ENCODE data around the gene C1orf216. TPM values are rescaled to one million over a fixed set of nuclear protein-coding genes. Genes with fewer than 3 reads are reported as not detected.

C1orf216 gene
- polyA plus RNA-seq (2011; rRNA removed) = 18.2 and 18.6 TPM in 2 replicates
- 16.1 and 18.5 TPM in 2 replicates for polyA minus RNA-seq (2011; rRNA and poly(A)+ RNA removed)

GRCh38 chr1:35718492-35719336 is at the start of gene C1orf216:
TSS of gene C1orf216 (minus strand) at chr1:35718884. CDS start at chr1:35716321, 2,563 bp downstream.
- peaks cover 7% of the 10 kb centered on the region for H3K36me3 ChIP-seq (ENCODE audit: control insufficient read depth, insufficient read depth, low read length)
- TF ChIP-seq CTCF (IDR thresholded peaks at IDR 0.05; ENCODE audit: insufficient read depth, low read depth, low read length) = no peak
- POLR2A ChIA-PET = no interaction called here
- H3K4me3 ChIP-seq (ENCODE audit: low read depth, low read length) = peak within 1 kb of the TSS; percentile 62
- peak; percentile 29 for DNase-seq (ENCODE audit: low read depth)
- CTCF ChIA-PET = interaction anchor here (1.0 to 7.6 kb wide), 5 partner anchors 8 to 150 kb away, joined by 3 to 75 read pairs (median 3); no protein-coding TSS in a partner anchor
- no peaks in the 10 kb centered on the region for H3K27me3 ChIP-seq (ENCODE audit: control insufficient read depth, insufficient read depth, low read length)

GRCh38 chr1:35764283-35764682 is 45.6 kb upstream of the C1orf216 start:
- CTCF ChIA-PET = interaction anchor here (0.7 kb wide), 1 partner anchor 11 kb away, joined by 3 read pairs; no protein-coding TSS in a partner anchor
- no peak for DNase-seq (ENCODE audit: low read depth)
- no peaks in the 10 kb centered on the region for H3K36me3 ChIP-seq (ENCODE audit: control insufficient read depth, insufficient read depth, low read length)
- TF ChIP-seq CTCF (IDR thresholded peaks at IDR 0.05; ENCODE audit: insufficient read depth, low read depth, low read length) = no peak
- H3K4me3 ChIP-seq (ENCODE audit: low read depth, low read length) = no peak overlapping the region
- POLR2A ChIA-PET = no interaction called here
- no peaks in the 10 kb centered on the region for H3K27me3 ChIP-seq (ENCODE audit: control insufficient read depth, insufficient read depth, low read length)

- TF ChIP-seq CTCF (IDR thresholded peaks at IDR 0.05; ENCODE audit: insufficient read depth, low read depth, low read length) = no peak
- CTCF ChIA-PET = interaction anchor here (0.9 to 1.8 kb wide), 3 partner anchors 9 to 198 kb away, joined by 3 to 5 read pairs (median 3); partner anchors contain the start of gene AGO1
- H3K4me3 ChIP-seq (ENCODE audit: low read depth, low read length) = no peak overlapping the region
- no peak for DNase-seq (ENCODE audit: low read depth)
- H3K27me3 ChIP-seq (ENCODE audit: control insufficient read depth, insufficient read depth, low read length) = no peaks in the 10 kb centered on the region
- POLR2A ChIA-PET = no interaction called here
- H3K36me3 ChIP-seq (ENCODE audit: control insufficient read depth, insufficient read depth, low read length) = no peaks in the 10 kb centered on the region
These were observed 44.5 kb upstream of the C1orf216 start for GRCh38 chr1:35763201-35763600.

GRCh38 chr1:35762141-35762540 is 43.5 kb upstream of the C1orf216 start:
- CTCF ChIA-PET = interaction anchor here (1.8 kb wide), 1 partner anchor 197 kb away, joined by 5 read pairs; no protein-coding TSS in a partner anchor
- POLR2A ChIA-PET = no interaction called here
- Histone ChIP-seq H3K4me3 (ENCODE audit: low read depth, low read length) (no peak overlapping the region), H3K27me3 (ENCODE audit: control insufficient read depth, insufficient read depth, low read length) (no peaks in the 10 kb centered on the region), H3K36me3 (ENCODE audit: control insufficient read depth, insufficient read depth, low read length) (no peaks in the 10 kb centered on the region)
- DNase-seq (ENCODE audit: low read depth) = no peak
- TF ChIP-seq CTCF (IDR thresholded peaks at IDR 0.05; ENCODE audit: insufficient read depth, low read depth, low read length) = no peak

GRCh38 chr1:35756064-35756463 is 37.4 kb upstream of the C1orf216 start:
- no peak for TF ChIP-seq CTCF (IDR thresholded peaks at IDR 0.05; ENCODE audit: insufficient read depth, low read depth, low read length)
- no peaks in the 10 kb centered on the region for H3K27me3 ChIP-seq (ENCODE audit: control insufficient read depth, insufficient read depth, low read length)
- DNase-seq (ENCODE audit: low read depth) = no peak
- CTCF ChIA-PET = interaction anchor here (2.2 to 2.4 kb wide), 2 partner anchors 14 to 29 kb away, joined by 7 to 12 read pairs; partner anchors contain the start of gene CLSPN
- H3K4me3 ChIP-seq (ENCODE audit: low read depth, low read length) = no peak overlapping the region
- POLR2A ChIA-PET = no interaction called here
- no peaks in the 10 kb centered on the region for H3K36me3 ChIP-seq (ENCODE audit: control insufficient read depth, insufficient read depth, low read length)

Measured in BJ (cell line).